Measurements from ENCODE around the gene DCBLD1. TPM values are rescaled to one million over a fixed set of nuclear protein-coding genes. Genes with fewer than 3 reads are reported as not detected.

Gene DCBLD1
- total RNA-seq, 1 experiment from 2014 or later = 11.2 TPM

- no peak for TF ChIP-seq ARID4B (CRISPR knock-in tag; IDR thresholded peaks at IDR 0.05; ENCODE audit: borderline replicate concordance)
- no peak for TF ChIP-seq ZNF317 (CRISPR knock-in tag; IDR thresholded peaks at IDR 0.05; ENCODE audit: borderline replicate concordance, low read depth)
- no peak for TF ChIP-seq ZNF423 (CRISPR knock-in tag; IDR thresholded peaks at IDR 0.05)
- no peak for TF ChIP-seq MAX (CRISPR knock-in tag; IDR thresholded peaks at IDR 0.05)
Observed at GRCh38 chr6:117502580-117502979, 20.1 kb downstream of the DCBLD1 start (continued).

GRCh38 chr6:117503211-117503610, 20.7 kb downstream of the DCBLD1 start:
- Mint-ChIP-seq H3K4me1 (no peaks in the 10 kb centered on the region), H3K27ac (no peak overlapping the region), H3K4me3 (no peak overlapping the region), H3K9me3 (no peaks in the 10 kb centered on the region), H3K36me3 (no peaks in the 10 kb centered on the region), H3K27me3 (ENCODE audit: low read depth) (no peaks in the 10 kb centered on the region)
- ATAC-seq (no peak), DNase-seq (ENCODE audit: low spot score) (no peak)
- CTCF ChIA-PET = interaction anchor here (1.4 kb wide), 1 partner anchor 25 kb away, joined by 4 read pairs; no protein-coding TSS in a partner anchor
- POLR2A ChIA-PET = no interaction called here
- no peak for TF ChIP-seq ZSCAN18 (CRISPR knock-in tag; IDR thresholded peaks at IDR 0.05)

- TF ChIP-seq ZNF396 (CRISPR knock-in tag; IDR thresholded peaks at IDR 0.05; ENCODE audit: borderline replicate concordance) = no peak
- TF ChIP-seq ZNF416 (CRISPR knock-in tag; IDR thresholded peaks at IDR 0.05) = no peak
- DNase-seq (ENCODE audit: low spot score) (no peak), ATAC-seq (no peak)
- Mint-ChIP-seq H3K36me3 (no peaks in the 10 kb centered on the region), H3K27ac (0 out of 2 replicates have a peak overlapping the region, but pooled peaks have one; percentile 7), H3K27me3 (ENCODE audit: low read depth) (no peaks in the 10 kb centered on the region), H3K9me3 (no peaks in the 10 kb centered on the region), H3K4me1 (no peaks in the 10 kb centered on the region), H3K4me3 (no peak overlapping the region)
- POLR2A ChIA-PET = no interaction called here
- CTCF ChIA-PET = no interaction called here
Observed at GRCh38 chr6:117504478-117505144, 22.1 kb downstream of the DCBLD1 start.

GRCh38 chr6:117505311-117505710, 22.8 kb downstream of the DCBLD1 start:
- Mint-ChIP-seq H3K4me1 (no peaks in the 10 kb centered on the region), H3K27ac (no peak overlapping the region), H3K9me3 (no peaks in the 10 kb centered on the region), H3K4me3 (no peak overlapping the region), H3K36me3 (no peaks in the 10 kb centered on the region), H3K27me3 (ENCODE audit: low read depth) (no peaks in the 10 kb centered on the region)
- DNase-seq (ENCODE audit: low spot score) (no peak), ATAC-seq (no peak)
- TF ChIP-seq ZNF138 (CRISPR knock-in tag; conservative IDR thresholded peaks at IDR 0.05) (no peak), ZBTB21 (CRISPR knock-in tag; IDR thresholded peaks at IDR 0.05; ENCODE audit: borderline replicate concordance) (no peak), MYBL2 (CRISPR knock-in tag; IDR thresholded peaks at IDR 0.05) (no peak), MLX (CRISPR knock-in tag; IDR thresholded peaks at IDR 0.05) (no peak), HMGXB4 (CRISPR knock-in tag; IDR thresholded peaks at IDR 0.05) (no peak), ZNF317 (CRISPR knock-in tag; IDR thresholded peaks at IDR 0.05; ENCODE audit: borderline replicate concordance, low read depth) (no peak), ETV6 (CRISPR knock-in tag; IDR thresholded peaks at IDR 0.05) (no peak), ARID4B (CRISPR knock-in tag; IDR thresholded peaks at IDR 0.05; ENCODE audit: borderline replicate concordance) (no peak), E2F1 (CRISPR knock-in tag; IDR thresholded peaks at IDR 0.05) (no peak)
- POLR2A ChIA-PET = no interaction called here
- CTCF ChIA-PET = interaction anchor here (1.0 kb wide), 1 partner anchor 55 kb away, joined by 3 read pairs; no protein-coding TSS in a partner anchor
